Left lung (tissue), 10 donors: ENCODE measurements around the gene EPO. TPM values are rescaled to one million over a fixed set of nuclear protein-coding genes. Genes with fewer than 3 reads are reported as not detected.
"Not testable (repeated sequence)": the region's sequence is repeated elsewhere in the genome, so short reads cannot be mapped to it uniquely, and the experiment has no call there.

Experiments used
- ATAC-seq: fragments of 200-7000 bp; cut with Tn5 transposase; one replicate; pipeline ENCODE4 v1.9.1; 2020; ENCODE audit warnings: moderate library complexity
- DNase-seq, 4 donors: peaks; one replicate each; pipeline ENCODE4 v3.0.0-alpha.2; 2013 to 2020
- H3K27ac ChIP-seq, 2 donors: fragments of 200-600 bp; sonication (generic) in 1 of 2; one replicate each; pipeline versions ENCODE4 v1.5.0 to v1.8.0; 2020 to 2021
- H3K27me3 ChIP-seq, 2 donors: fragments of 200-600 bp; sonication (generic) in 1 of 2; one replicate each; pipeline versions ENCODE4 v1.5.0 to v1.8.0; 2020 to 2021
- H3K36me3 ChIP-seq, 2 donors: fragments of 200-600 bp; sonication (generic) in 1 of 2; one replicate each; pipeline versions ENCODE4 v1.5.0 to v1.8.0; 2020 to 2021
- H3K4me1 ChIP-seq, 2 donors: fragments of 200-600 bp; one replicate each; pipeline ENCODE4 v1.8.0; 2021
- H3K4me3 ChIP-seq, 2 donors: fragments of 200-600 bp; sonication (generic) in 1 of 2; one replicate each; pipeline versions ENCODE4 v1.5.0 to v1.8.0; 2020 to 2021; ENCODE audit warnings: mild to moderate bottlenecking in 1 of 2
- H3K9me3 ChIP-seq, 2 donors: fragments of 200-600 bp; sonication (generic) in 1 of 2; one replicate each; pipeline versions ENCODE4 v1.5.0 to v1.8.0; 2020 to 2021
- CTCF ChIP-seq, 2 donors: fragments of 200-600 bp; sonication (generic) in 1 of 2; IDR thresholded peaks; one replicate each; pipeline versions ENCODE4 v1.5.0 to v1.8.0; 2021; ENCODE audit warnings: antibody characterized with exemption in 2 of 2
- intact Hi-C, 2 donors: fragments of 100-400 bp; cut with DNase I; formaldehyde crosslinking; loops; one replicate each; pipeline versions ENCODE4 v1.11.2 to v1.14.2; 2022
- polyA plus RNA-seq, 6 donors: library from polyadenylated mRNA; unstranded; fragments of 120-200 nt; gene quantifications; one replicate each; pipeline ENCODE4 v1.2.1, GENCODE V29; 2013; ENCODE audit not compliant: insufficient read length in 6 of 6
- total RNA-seq, 2 donors: library from RNA; stranded (reverse); fragmentation: NEBNext Ultra II Directional; extraction: Animal tissue kit (Norgen Biotek cat#: 25700); gene quantifications; one replicate each; pipeline ENCODE4 v1.2.1, GENCODE V29; 2021
- donor health status: DM: no; HTN: yes; CAD: no.
- donor health status: DM: no; HTN: no; CAD: no.

EPO gene
- total and polyA plus RNA-seq, 8 donors = 0.20 to 0.34 (median 0.28) TPM; not detected in 5

GRCh38 chr7:100721505-100721812 lies 1.2 kb downstream of the EPO start:
- intact Hi-C loops = no loop called here
- Histone ChIP-seq H3K9me3 (peaks cover 0 to 8% of the 10 kb centered on the region in 2 donors), H3K27ac (no peak overlapping the region), H3K36me3 (no peaks in the 10 kb centered on the region), H3K27me3 (peaks cover 22 to 48% of the 10 kb centered on the region in 2 donors), H3K4me3 (no peak overlapping the region), H3K4me1 (peaks cover 4 to 8% of the 10 kb centered on the region in 2 donors)
- DNase-seq = peak in 1 of 4 donors; percentile 60
- no peak for TF ChIP-seq CTCF (IDR thresholded peaks at IDR 0.05)
- no peak for ATAC-seq

- ATAC-seq (no peak), DNase-seq (peak in 1 of 4 donors; percentile 62)
- H3K4me3 ChIP-seq = no peak overlapping the region
- peaks cover 22 to 48% of the 10 kb centered on the region in 2 donors for H3K27me3 ChIP-seq
- peaks cover 4 to 8% of the 10 kb centered on the region in 2 donors for H3K4me1 ChIP-seq
- intact Hi-C loops = no loop called here
- no peak for TF ChIP-seq CTCF (IDR thresholded peaks at IDR 0.05)
- H3K36me3 ChIP-seq = no peaks in the 10 kb centered on the region
- no peak overlapping the region for H3K27ac ChIP-seq
- peaks cover 0 to 8% of the 10 kb centered on the region in 2 donors for H3K9me3 ChIP-seq
Observed at GRCh38 chr7:100722480-100723212, 2.4 kb downstream of the EPO start.

GRCh38 chr7:100723732-100724275 lies 3.5 kb downstream of the EPO start:
- DNase-seq = peak in 1 of 4 donors; percentile 39
- Histone ChIP-seq H3K4me1 (peaks cover 4 to 8% of the 10 kb centered on the region in 2 donors), H3K36me3 (no peaks in the 10 kb centered on the region), H3K9me3 (peaks cover 0 to 2% of the 10 kb centered on the region in 2 donors), H3K4me3 (no peak overlapping the region), H3K27ac (no peak overlapping the region), H3K27me3 (peaks cover 22 to 48% of the 10 kb centered on the region in 2 donors)
- ATAC-seq = no peak
- intact Hi-C loops = no loop called here
- TF ChIP-seq CTCF (IDR thresholded peaks at IDR 0.05) = no peak

GRCh38 chr7:100724364-100724763 lies 4.1 kb downstream of the EPO start:
- H3K27ac ChIP-seq, intact Hi-C loops, H3K9me3 ChIP-seq, H3K36me3 ChIP-seq, ATAC-seq, H3K4me3 ChIP-seq, H3K4me1 ChIP-seq, DNase-seq: not testable (repeated sequence)
- H3K27me3 ChIP-seq = peaks cover 22 to 44% of the 10 kb centered on the region in 2 donors

GRCh38 chr7:100726996-100727761 lies 6.9 kb downstream of the EPO start:
- TF ChIP-seq CTCF (IDR thresholded peaks at IDR 0.05) = no peak
- DNase-seq (no peak), ATAC-seq (peak; percentile 4)
- Histone ChIP-seq H3K4me1 (peaks cover 4 to 8% of the 10 kb centered on the region in 2 donors), H3K9me3 (no peaks in the 10 kb centered on the region), H3K27me3 (peaks cover 1 to 35% of the 10 kb centered on the region in 2 donors), H3K27ac (no peak overlapping the region), H3K4me3 (no peak overlapping the region), H3K36me3 (no peaks in the 10 kb centered on the region)
- intact Hi-C loops = no loop called here
